K562 (cell line): ENCODE data around the gene GPR4.

Source experiments
- CBX8 ChIP-seq: fragments of 200-600 bp; sonication (generic); IDR thresholded peaks from 2 replicates; pipeline ENCODE4 v1.6.1; 2012; ENCODE audit warnings: borderline replicate concordance, mixed run types, low read depth, mild to moderate bottlenecking, moderate library complexity, mixed read lengths, low read length, control low read depth, inconsistent platforms; ENCODE audit not compliant: poor library complexity, severe bottlenecking; ENCODE audit errors: extremely low read depth
- ELF2 ChIP-seq: fragments of 250-450 bp; sonication (Bioruptor Pico); IDR thresholded peaks from 2 replicates; pipeline ENCODE4 v1.5.0; 2021; ENCODE audit warnings: mild to moderate bottlenecking
- EP300 ChIP-seq: IDR thresholded peaks from 2 replicates; pipeline ENCODE4 v1.6.1; 2012; ENCODE audit warnings: low read length, improper control_type of control experiment
- EZH2 ChIP-seq: IDR thresholded peaks from 2 replicates; pipeline ENCODE4 v1.6.1; 2012; ENCODE audit warnings: low read depth, mild to moderate bottlenecking, inconsistent platforms, low read length, borderline replicate concordance
- MYNN ChIP-seq, 2 experiments: sonication (generic); formaldehyde crosslinking in 1 of 2; IDR thresholded peaks; 2 replicates each; pipeline versions ENCODE4 v1.5.0 to v1.6.1; 2016 to 2020; ENCODE audit warnings: antibody characterized with exemption in 1 of 2, missing genetic modification reagents in 1 of 2
- NFIX ChIP-seq: fragments of 250-450 bp; sonication (Bioruptor Pico); IDR thresholded peaks from 2 replicates; pipeline ENCODE4 v1.4.0; 2020; ENCODE audit warnings: low read depth, mild to moderate bottlenecking, moderate library complexity
- RFX1 ChIP-seq: fragments of 450-650 bp; IDR thresholded peaks from 2 replicates; pipeline ENCODE4 v1.6.1; 2016; ENCODE audit warnings: mild to moderate bottlenecking, moderate library complexity
- SRF ChIP-seq, 2 experiments: fragments of 250-450, 450-650 bp in 1 of 2; sonication (Bioruptor Pico) in 1 of 2; sonication (generic) in 1 of 2; formaldehyde crosslinking; IDR thresholded peaks; 2 replicates each; pipeline versions ENCODE4 v1.5.0 to v1.5.1; 2020 to 2022; ENCODE audit warnings: mild to moderate bottlenecking in 1 of 2, missing genetic modification reagents in 1 of 2
- U2AF2 ChIP-seq: fragments of 200-400 bp; formaldehyde crosslinking; optimal IDR thresholded peaks from 2 replicates; pipeline ENCODE3; 2017; ENCODE audit warnings: low read depth, mild to moderate bottlenecking, low read length
- XRCC3 ChIP-seq: fragments of 450-650 bp; IDR thresholded peaks from 2 replicates; pipeline ENCODE4 v1.6.1; 2017; ENCODE audit warnings: mild to moderate bottlenecking, moderate library complexity
- TF ChIP-seq, protein P1 (sequence below), 3 experiments: IDR thresholded peaks in 2 of 3; conservative IDR thresholded peaks in 1 of 3; 2 replicates each; pipeline ENCODE4 v1.5.1; 2011 to 2012; ENCODE audit warnings: low read length in 3 of 3, mild to moderate bottlenecking in 3 of 3, control low read depth in 2 of 3, improper control_type of control experiment in 1 of 3, inconsistent platforms in 1 of 3, low read depth in 1 of 3, mixed read lengths in 1 of 3, moderate library complexity in 1 of 3; ENCODE audit not compliant: insufficient read depth in 2 of 3
- TF ChIP-seq, protein P2 (sequence below): IDR thresholded peaks from 3 replicates; pipeline ENCODE4 v1.6.1; 2011; ENCODE audit warnings: borderline replicate concordance, mild to moderate bottlenecking; ENCODE audit not compliant: insufficient read length, insufficient read depth
- TF ChIP-seq, protein P3 (sequence below): conservative IDR thresholded peaks from 2 replicates; pipeline ENCODE4 v1.6.1; 2011; ENCODE audit warnings: low read depth, mild to moderate bottlenecking, low read length; ENCODE audit not compliant: control insufficient read depth
- TF ChIP-seq, protein P4 (sequence below), 2 experiments: fragments of 450-650 bp in 1 of 2; sonication (generic) in 1 of 2; formaldehyde crosslinking in 1 of 2; IDR thresholded peaks in 1 of 2; conservative IDR thresholded peaks in 1 of 2; 2 replicates each; pipeline versions ENCODE4 v1.6.1 to v1.8.1; 2016 to 2023; ENCODE audit warnings: mild to moderate bottlenecking in 2 of 2, moderate library complexity in 2 of 2, inconsistent platforms in 1 of 2, missing genetic modification reagents in 1 of 2

DNA sequence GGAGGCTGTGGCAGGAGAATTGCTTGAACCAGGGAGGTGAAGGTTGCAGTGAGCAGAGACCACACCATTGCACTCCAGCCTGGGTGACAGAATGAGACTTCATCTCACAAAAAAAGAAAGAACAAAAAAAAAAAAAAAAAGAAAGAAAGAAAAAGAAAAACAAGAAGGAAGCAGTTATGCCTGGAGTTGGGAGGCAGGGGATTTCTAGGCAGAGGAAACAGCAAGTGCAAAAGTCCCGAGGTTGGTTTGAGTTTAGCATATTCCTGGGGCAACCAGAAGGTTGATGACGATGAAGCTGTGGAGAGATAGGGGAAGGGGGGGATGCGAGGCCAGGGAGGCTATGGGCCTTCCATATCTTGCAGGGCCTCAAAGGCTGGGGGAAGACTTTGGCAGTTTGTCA lies 48.7 kb upstream of the GPR4 start:
- TF ChIP-seq U2AF2 = no peak
- no peak for TF ChIP-seq NFIX (CRISPR knock-in tag)
- TF ChIP-seq SRF (CRISPR knock-in tag; IDR thresholded peaks at IDR 0.05) = no peak
- TF ChIP-seq RFX1 = no peak
- no peak for TF ChIP-seq MYNN (IDR thresholded peaks at IDR 0.05)
- TF ChIP-seq MYNN (CRISPR knock-in tag; IDR thresholded peaks at IDR 0.05) = no peak
- TF ChIP-seq, protein P1, sequence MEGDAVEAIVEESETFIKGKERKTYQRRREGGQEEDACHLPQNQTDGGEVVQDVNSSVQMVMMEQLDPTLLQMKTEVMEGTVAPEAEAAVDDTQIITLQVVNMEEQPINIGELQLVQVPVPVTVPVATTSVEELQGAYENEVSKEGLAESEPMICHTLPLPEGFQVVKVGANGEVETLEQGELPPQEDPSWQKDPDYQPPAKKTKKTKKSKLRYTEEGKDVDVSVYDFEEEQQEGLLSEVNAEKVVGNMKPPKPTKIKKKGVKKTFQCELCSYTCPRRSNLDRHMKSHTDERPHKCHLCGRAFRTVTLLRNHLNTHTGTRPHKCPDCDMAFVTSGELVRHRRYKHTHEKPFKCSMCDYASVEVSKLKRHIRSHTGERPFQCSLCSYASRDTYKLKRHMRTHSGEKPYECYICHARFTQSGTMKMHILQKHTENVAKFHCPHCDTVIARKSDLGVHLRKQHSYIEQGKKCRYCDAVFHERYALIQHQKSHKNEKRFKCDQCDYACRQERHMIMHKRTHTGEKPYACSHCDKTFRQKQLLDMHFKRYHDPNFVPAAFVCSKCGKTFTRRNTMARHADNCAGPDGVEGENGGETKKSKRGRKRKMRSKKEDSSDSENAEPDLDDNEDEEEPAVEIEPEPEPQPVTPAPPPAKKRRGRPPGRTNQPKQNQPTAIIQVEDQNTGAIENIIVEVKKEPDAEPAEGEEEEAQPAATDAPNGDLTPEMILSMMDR (IDR thresholded peaks at IDR 0.05 in 2 of 3, conservative IDR thresholded peaks at IDR 0.05 in 1 of 3; ENCODE audit: insufficient read depth in 2 of 3, low read depth in 1 of 3, low read length in 3 of 3) = no peak
- TF ChIP-seq ELF2 (CRISPR knock-in tag) = no peak
- TF ChIP-seq CBX8 = no peak
- TF ChIP-seq, protein P2, sequence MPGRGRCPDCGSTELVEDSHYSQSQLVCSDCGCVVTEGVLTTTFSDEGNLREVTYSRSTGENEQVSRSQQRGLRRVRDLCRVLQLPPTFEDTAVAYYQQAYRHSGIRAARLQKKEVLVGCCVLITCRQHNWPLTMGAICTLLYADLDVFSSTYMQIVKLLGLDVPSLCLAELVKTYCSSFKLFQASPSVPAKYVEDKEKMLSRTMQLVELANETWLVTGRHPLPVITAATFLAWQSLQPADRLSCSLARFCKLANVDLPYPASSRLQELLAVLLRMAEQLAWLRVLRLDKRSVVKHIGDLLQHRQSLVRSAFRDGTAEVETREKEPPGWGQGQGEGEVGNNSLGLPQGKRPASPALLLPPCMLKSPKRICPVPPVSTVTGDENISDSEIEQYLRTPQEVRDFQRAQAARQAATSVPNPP = no peak
- no peak for TF ChIP-seq EZH2
- TF ChIP-seq, protein P3, sequence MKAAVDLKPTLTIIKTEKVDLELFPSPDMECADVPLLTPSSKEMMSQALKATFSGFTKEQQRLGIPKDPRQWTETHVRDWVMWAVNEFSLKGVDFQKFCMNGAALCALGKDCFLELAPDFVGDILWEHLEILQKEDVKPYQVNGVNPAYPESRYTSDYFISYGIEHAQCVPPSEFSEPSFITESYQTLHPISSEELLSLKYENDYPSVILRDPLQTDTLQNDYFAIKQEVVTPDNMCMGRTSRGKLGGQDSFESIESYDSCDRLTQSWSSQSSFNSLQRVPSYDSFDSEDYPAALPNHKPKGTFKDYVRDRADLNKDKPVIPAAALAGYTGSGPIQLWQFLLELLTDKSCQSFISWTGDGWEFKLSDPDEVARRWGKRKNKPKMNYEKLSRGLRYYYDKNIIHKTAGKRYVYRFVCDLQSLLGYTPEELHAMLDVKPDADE = no peak
- TF ChIP-seq, protein P4, sequence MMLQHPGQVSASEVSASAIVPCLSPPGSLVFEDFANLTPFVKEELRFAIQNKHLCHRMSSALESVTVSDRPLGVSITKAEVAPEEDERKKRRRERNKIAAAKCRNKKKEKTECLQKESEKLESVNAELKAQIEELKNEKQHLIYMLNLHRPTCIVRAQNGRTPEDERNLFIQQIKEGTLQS (IDR thresholded peaks at IDR 0.05) = no peak
- TF ChIP-seq, protein P4 (CRISPR knock-in tag; conservative IDR thresholded peaks at IDR 0.05) = no peak
- TF ChIP-seq EP300 = no peak
- TF ChIP-seq XRCC3 = no peak
